Measurements from ENCODE around the gene FRMD5. TPM values are rescaled to one million over a fixed set of nuclear protein-coding genes. Genes with fewer than 3 reads are reported as not detected.
"Not testable (repeated sequence)": the region's sequence is repeated elsewhere in the genome, so short reads cannot be mapped to it uniquely, and the experiment has no call there.

The FRMD5 gene
- total RNA-seq, 1 experiment from 2014 or later: 9.3 TPM

- no peak for DNase-seq (ENCODE audit: low read depth)
Observed at GRCh38 chr15:43895586-43895985, 299.5 kb downstream of the FRMD5 start.

- DNase-seq (ENCODE audit: low read depth): no peak
Observed at GRCh38 chr15:43893956-43894355, 301.1 kb downstream of the FRMD5 start.

GRCh38 chr15:43889042-43889441, 306.0 kb downstream of the FRMD5 start:
- no peak for DNase-seq (ENCODE audit: low read depth)

- no peak for DNase-seq (ENCODE audit: low read depth)
Observed at GRCh38 chr15:43887901-43888300, 307.2 kb downstream of the FRMD5 start.

GRCh38 chr15:43886558-43886957, 308.5 kb downstream of the FRMD5 start:
- no peak for DNase-seq (ENCODE audit: low read depth)

GRCh38 chr15:43883571-43883970, 311.5 kb downstream of the FRMD5 start:
- DNase-seq (ENCODE audit: low read depth): no peak

- DNase-seq (ENCODE audit: low read depth): peak; percentile 12
Observed at GRCh38 chr15:43881944-43882343, 313.1 kb downstream of the FRMD5 start.

GRCh38 chr15:43881245-43881644, 313.8 kb downstream of the FRMD5 start:
- no peak for DNase-seq (ENCODE audit: low read depth)

- no peak for DNase-seq (ENCODE audit: low read depth)
Observed at GRCh38 chr15:43880406-43881194, 314.5 kb downstream of the FRMD5 start.

GRCh38 chr15:43879386-43880355, 315.4 kb downstream of the FRMD5 start:
- DNase-seq (ENCODE audit: low read depth): no peak

GRCh38 chr15:43878446-43878845, 316.6 kb downstream of the FRMD5 start:
- DNase-seq (ENCODE audit: low read depth): no peak

- DNase-seq (ENCODE audit: low read depth): no peak
Observed at GRCh38 chr15:43877371-43877770, 317.7 kb downstream of the FRMD5 start.

- no peak for DNase-seq (ENCODE audit: low read depth)
Observed at GRCh38 chr15:43876872-43877271, 318.2 kb downstream of the FRMD5 start.

GRCh38 chr15:43873651-43874050, 321.4 kb downstream of the FRMD5 start:
- DNase-seq (ENCODE audit: low read depth): no peak

GRCh38 chr15:43872416-43873020, 322.6 kb downstream of the FRMD5 start:
- DNase-seq (ENCODE audit: low read depth): peak; percentile 64

GRCh38 chr15:43871835-43872234, 323.2 kb downstream of the FRMD5 start:
- no peak for DNase-seq (ENCODE audit: low read depth)

GRCh38 chr15:43868406-43868805, 326.7 kb downstream of the FRMD5 start:
- no peak for DNase-seq (ENCODE audit: low read depth)

GRCh38 chr15:43867096-43867495, 328.0 kb downstream of the FRMD5 start:
- no peak for DNase-seq (ENCODE audit: low read depth)

GRCh38 chr15:43866636-43867035, 328.4 kb downstream of the FRMD5 start:
- not testable (repeated sequence) for DNase-seq (ENCODE audit: low read depth)

GRCh38 chr15:43859546-43859945, 335.5 kb downstream of the FRMD5 start:
- DNase-seq (ENCODE audit: low read depth): no peak

GRCh38 chr15:43854801-43855200, 340.3 kb downstream of the FRMD5 start:
- no peak for DNase-seq (ENCODE audit: low read depth)

- no peak for DNase-seq (ENCODE audit: low read depth)
Observed at GRCh38 chr15:43852607-43853006, 342.5 kb downstream of the FRMD5 start.

Data from RPMI7951 (cell line).